HCT116 (cell line): ENCODE measurements around the gene MEG3. TPM values are rescaled to one million over a fixed set of nuclear protein-coding genes. Genes with fewer than 3 reads are reported as not detected.

ENCODE experiments used
- microRNA counts: library from miRNA; unstranded; fragments of <30 nt; microRNA quantifications from one replicate; lab custom pipeline; 2015
- microRNA-seq: library from miRNA; unstranded; fragments of <30 nt; microRNA quantifications from one replicate; pipeline ENCODE4, GENCODE V29; 2016; ENCODE audit warnings: borderline number of aligned reads
- total RNA-seq: library from RNA; stranded (reverse); gene quantifications from one replicate; pipeline ENCODE4 v1.2.1, GENCODE V29; 2021; ENCODE audit not compliant: unreplicated experiment

The MEG3 gene
- total RNA-seq, 1 experiment from 2014 or later: 2.5 TPM

MicroRNAs within 50 kb of the gene (microRNA counts, 767-probe panel; counts per million panel counts)
- microRNA hsa-miR-127-3p (lab: Ali Mortazavi, UCI) (not detected), microRNA hsa-miR-127-5p (lab: Ali Mortazavi, UCI) (not detected), microRNA hsa-miR-136-5p (lab: Ali Mortazavi, UCI) (not detected), microRNA hsa-miR-337-3p (lab: Ali Mortazavi, UCI) (not detected), microRNA hsa-miR-337-5p (lab: Ali Mortazavi, UCI) (not detected), microRNA hsa-miR-431-5p (lab: Ali Mortazavi, UCI) (not detected), microRNA hsa-miR-432-5p (lab: Ali Mortazavi, UCI) (not detected), microRNA hsa-miR-433 (lab: Ali Mortazavi, UCI) (not detected), microRNA hsa-miR-493-3p (lab: Ali Mortazavi, UCI) (not detected), microRNA hsa-miR-665 (lab: Ali Mortazavi, UCI) (not detected), microRNA hsa-miR-770-5p (lab: Ali Mortazavi, UCI) (not detected)

Small RNA genes within 50 kb of the gene (microRNA-seq; reads per million reads assigned to microRNA genes)
- gene MIR127: not detected
- gene MIR136: not detected
- not detected for gene MIR2392
- gene MIR337: not detected
- not detected for gene MIR431
- gene MIR432: not detected
- gene MIR433: not detected
- 2.4 reads per million for gene MIR493
- not detected for gene MIR665

Other genes starting within 250 kb of the MEG3 start
- gene BEGAIN, start 238.7 kb upstream of the MEG3 start, total RNA-seq: 8.5 TPM
- 1.5 TPM for gene DLK1, start 99.2 kb upstream of the MEG3 start, total RNA-seq
- gene RTL1, start 77.6 kb downstream of the MEG3 start, total RNA-seq: not detected